A673 (cell line): ENCODE data around the gene COL4A2. TPM values are rescaled to one million over a fixed set of nuclear protein-coding genes. Genes with fewer than 3 reads are reported as not detected.

ENCODE experiments used
- BruUV-seq: library from RNA; stranded (reverse); fragments of 400-500 nt; replicated peaks from 2 replicates; lab custom pipeline; 2021; lab: Mats Ljungman, UMichigan
- CTCF ChIA-PET: fragments of 300-600 bp; sonication (Branson Sonifier 250); formaldehyde crosslinking; loops from one replicate; lab custom pipeline; 2022; ENCODE audit warnings: antibody characterized with exemption; lab: Charles Lee
- POLR2A ChIA-PET: fragments of 300-600 bp; sonication (Branson Sonifier 250); formaldehyde crosslinking; loops from one replicate; lab custom pipeline; 2022; ENCODE audit warnings: antibody characterized with exemption; ENCODE audit not compliant: low non-redundant PET; lab: Charles Lee
- DNase-seq: peaks from one replicate; pipeline ENCODE4 v3.0.0-alpha.2; 2015; ENCODE audit warnings: low spot score
- H3K27ac ChIP-seq: fragments of 200-600 bp; sonication (generic); 2 replicates; pipeline ENCODE4 v1.5.1; 2016; ENCODE audit warnings: mixed run types, low read depth, mild to moderate bottlenecking, mixed read lengths, antibody characterized with exemption, low read length; ENCODE audit not compliant: poor library complexity, severe bottlenecking
- H3K27me3 ChIP-seq: fragments of 200-600 bp; sonication (generic); replicated peaks from 2 replicates; pipeline ENCODE4 v1.6.1; 2017; ENCODE audit warnings: mixed run types, low read depth, mild to moderate bottlenecking, mixed read lengths, antibody characterized with exemption, low read length; ENCODE audit not compliant: insufficient read depth, poor library complexity
- H3K36me3 ChIP-seq: fragments of 200-600 bp; sonication (generic); 2 replicates; pipeline ENCODE4 v1.6.1; 2016; ENCODE audit warnings: mixed run types, mild to moderate bottlenecking, mixed read lengths, antibody characterized with exemption, low read length; ENCODE audit not compliant: insufficient read depth, poor library complexity, severe bottlenecking
- H3K4me1 ChIP-seq: fragments of 200-600 bp; sonication (generic); 2 replicates; pipeline ENCODE4 v1.6.1; 2017; ENCODE audit warnings: mixed run types, mild to moderate bottlenecking, mixed read lengths, antibody characterized with exemption, low read length; ENCODE audit not compliant: insufficient read depth, poor library complexity, severe bottlenecking
- H3K4me3 ChIP-seq: fragments of 200-600 bp; sonication (generic); 2 replicates; pipeline ENCODE4 v1.5.1; 2016; ENCODE audit warnings: low read depth, mixed run types, mild to moderate bottlenecking, mixed read lengths, low read length; ENCODE audit not compliant: poor library complexity, severe bottlenecking
- H3K9me3 ChIP-seq: fragments of 200-600 bp; sonication (generic); 2 replicates; pipeline ENCODE4 v1.6.1; 2016; ENCODE audit warnings: mixed run types, low read depth, mild to moderate bottlenecking, mixed read lengths, antibody characterized with exemption, low read length; ENCODE audit not compliant: poor library complexity, severe bottlenecking
- CTCF ChIP-seq: fragments of 300-800, 200-600 bp; sonication (generic); conservative IDR thresholded peaks from 2 replicates; pipeline ENCODE4 v1.5.1; 2017; ENCODE audit warnings: low read depth, mild to moderate bottlenecking, antibody characterized with exemption, low read length, moderate library complexity, mixed read lengths
- EZH2 ChIP-seq: fragments of 200-600 bp; sonication (generic); IDR thresholded peaks from 2 replicates; pipeline ENCODE4 v1.6.1; 2017; ENCODE audit warnings: borderline replicate concordance, low read depth, mild to moderate bottlenecking, mixed read lengths, antibody characterized with exemption, low read length; ENCODE audit not compliant: poor library complexity, severe bottlenecking
- intact Hi-C: fragments of 100-400 bp; cut with micrococcal nuclease; formaldehyde crosslinking; loops from one replicate; pipeline ENCODE4 v1.10.0; 2022; ENCODE audit not compliant: unreplicated experiment
- total RNA-seq: library from RNA; stranded (reverse); gene quantifications from 2 replicates; pipeline ENCODE4 v1.2.3, GENCODE V29; 2021

The COL4A2 gene
- total RNA-seq, 1 experiment from 2014 or later, result 184 TPM

GRCh38 chr13:110388108-110388943, 81.2 kb downstream of the COL4A2 start:
- TF ChIP-seq EZH2, result no peak
- no peak for TF ChIP-seq CTCF
- Histone ChIP-seq H3K9me3 (peaks cover 3% of the 10 kb centered on the region), H3K4me3 (no peak overlapping the region), H3K27ac (no peak overlapping the region), H3K27me3 (no peaks in the 10 kb centered on the region), H3K4me1 (peaks cover 6% of the 10 kb centered on the region), H3K36me3 (no peaks in the 10 kb centered on the region)
- no peak for DNase-seq
- ChIA-PET CTCF (no interaction called here), POLR2A (no interaction called here)
- intact Hi-C loops, result no loop called here
- BruUV-seq, result no TSS peak

- intact Hi-C loops, result no loop called here
- Histone ChIP-seq H3K27me3 (no peaks in the 10 kb centered on the region), H3K36me3 (no peaks in the 10 kb centered on the region), H3K27ac (no peak overlapping the region), H3K9me3 (peaks cover 3% of the 10 kb centered on the region), H3K4me1 (peaks cover 6% of the 10 kb centered on the region), H3K4me3 (no peak overlapping the region)
- POLR2A ChIA-PET, result no interaction called here
- BruUV-seq, result no TSS peak
- no peak for TF ChIP-seq CTCF
- TF ChIP-seq EZH2, result no peak
- no peak for DNase-seq
- CTCF ChIA-PET, result no interaction called here
Observed at GRCh38 chr13:110390567-110390966, 83.5 kb downstream of the COL4A2 start.

GRCh38 chr13:110391273-110391672, 84.2 kb downstream of the COL4A2 start:
- no peak for TF ChIP-seq EZH2
- TF ChIP-seq CTCF, result no peak
- Histone ChIP-seq H3K27ac (no peak overlapping the region), H3K9me3 (peaks cover 3% of the 10 kb centered on the region), H3K36me3 (no peaks in the 10 kb centered on the region), H3K27me3 (no peaks in the 10 kb centered on the region), H3K4me3 (no peak overlapping the region), H3K4me1 (peaks cover 6% of the 10 kb centered on the region)
- intact Hi-C loops, result no loop called here
- no peak for DNase-seq
- BruUV-seq, result no TSS peak
- CTCF ChIA-PET, result no interaction called here
- POLR2A ChIA-PET, result no interaction called here
